ENCODE results near the gene NUP62CL.

Gene NUP62CL

GRCh38 chrX:107226757-107227156 lies 20.5 kb upstream of the NUP62CL start:
- H3K4me2 ChIP-seq (ENCODE audit: low read length): no peak overlapping the region
- no peaks in the 10 kb centered on the region for H3K27me3 ChIP-seq (ENCODE audit: insufficient read depth, low read length)
- H3K9me2 ChIP-seq (ENCODE audit: low read depth, low read length): no peaks in the 10 kb centered on the region
- H2AFZ ChIP-seq (ENCODE audit: low read length): no peak overlapping the region
- H3K36me3 ChIP-seq (ENCODE audit: insufficient read depth, low read length): no peaks in the 10 kb centered on the region
- no peak overlapping the region for H3K27ac ChIP-seq (ENCODE audit: low read depth, low read length, poor library complexity, severe bottlenecking)
- no peaks in the 10 kb centered on the region for H4K20me1 ChIP-seq (ENCODE audit: insufficient read depth, low read length)
- TF ChIP-seq, protein P1, sequence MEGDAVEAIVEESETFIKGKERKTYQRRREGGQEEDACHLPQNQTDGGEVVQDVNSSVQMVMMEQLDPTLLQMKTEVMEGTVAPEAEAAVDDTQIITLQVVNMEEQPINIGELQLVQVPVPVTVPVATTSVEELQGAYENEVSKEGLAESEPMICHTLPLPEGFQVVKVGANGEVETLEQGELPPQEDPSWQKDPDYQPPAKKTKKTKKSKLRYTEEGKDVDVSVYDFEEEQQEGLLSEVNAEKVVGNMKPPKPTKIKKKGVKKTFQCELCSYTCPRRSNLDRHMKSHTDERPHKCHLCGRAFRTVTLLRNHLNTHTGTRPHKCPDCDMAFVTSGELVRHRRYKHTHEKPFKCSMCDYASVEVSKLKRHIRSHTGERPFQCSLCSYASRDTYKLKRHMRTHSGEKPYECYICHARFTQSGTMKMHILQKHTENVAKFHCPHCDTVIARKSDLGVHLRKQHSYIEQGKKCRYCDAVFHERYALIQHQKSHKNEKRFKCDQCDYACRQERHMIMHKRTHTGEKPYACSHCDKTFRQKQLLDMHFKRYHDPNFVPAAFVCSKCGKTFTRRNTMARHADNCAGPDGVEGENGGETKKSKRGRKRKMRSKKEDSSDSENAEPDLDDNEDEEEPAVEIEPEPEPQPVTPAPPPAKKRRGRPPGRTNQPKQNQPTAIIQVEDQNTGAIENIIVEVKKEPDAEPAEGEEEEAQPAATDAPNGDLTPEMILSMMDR (IDR thresholded peaks at IDR 0.05; ENCODE audit: low read length): no peak
- TF ChIP-seq EZH2 (IDR thresholded peaks at IDR 0.05; ENCODE audit: borderline replicate concordance, low read length): no peak
- no peaks in the 10 kb centered on the region for H3K79me2 ChIP-seq (ENCODE audit: insufficient read depth, low read length)
- H3F3A ChIP-seq (ENCODE audit: insufficient read depth, low read length): no peaks in the 10 kb centered on the region
- H3K9me3 ChIP-seq (ENCODE audit: low read length): no peaks in the 10 kb centered on the region
- no peaks in the 10 kb centered on the region for H3K4me1 ChIP-seq (ENCODE audit: insufficient read depth, low read length, severe bottlenecking)
- no peak overlapping the region for H3K9ac ChIP-seq (ENCODE audit: low read length)
- H3K4me3 ChIP-seq (ENCODE audit: low read depth, low read length, poor library complexity, severe bottlenecking): no peak overlapping the region

GRCh38 chrX:107213477-107213876 lies 7.2 kb upstream of the NUP62CL start:
- H2AFZ ChIP-seq (ENCODE audit: low read length): no peak overlapping the region
- H3K4me2 ChIP-seq (ENCODE audit: low read length): no peak overlapping the region
- no peaks in the 10 kb centered on the region for H3F3A ChIP-seq (ENCODE audit: insufficient read depth, low read length)
- no peak overlapping the region for H3K9ac ChIP-seq (ENCODE audit: low read length)
- H3K4me3 ChIP-seq (ENCODE audit: low read depth, low read length, poor library complexity, severe bottlenecking): no peak overlapping the region
- H3K36me3 ChIP-seq (ENCODE audit: insufficient read depth, low read length): no peaks in the 10 kb centered on the region
- H3K79me2 ChIP-seq (ENCODE audit: insufficient read depth, low read length): no peaks in the 10 kb centered on the region
- H3K9me3 ChIP-seq (ENCODE audit: low read length): no peaks in the 10 kb centered on the region
- H4K20me1 ChIP-seq (ENCODE audit: insufficient read depth, low read length): no peaks in the 10 kb centered on the region
- no peaks in the 10 kb centered on the region for H3K27me3 ChIP-seq (ENCODE audit: insufficient read depth, low read length)
- H3K27ac ChIP-seq (ENCODE audit: low read depth, low read length, poor library complexity, severe bottlenecking): no peak overlapping the region
- TF ChIP-seq, protein P1 (IDR thresholded peaks at IDR 0.05; ENCODE audit: low read length): no peak
- TF ChIP-seq EZH2 (IDR thresholded peaks at IDR 0.05; ENCODE audit: borderline replicate concordance, low read length): no peak
- no peaks in the 10 kb centered on the region for H3K9me2 ChIP-seq (ENCODE audit: low read depth, low read length)
- no peaks in the 10 kb centered on the region for H3K4me1 ChIP-seq (ENCODE audit: insufficient read depth, low read length, severe bottlenecking)

GRCh38 chrX:107207943-107208342 lies 1.7 kb upstream of the NUP62CL start:
- Histone ChIP-seq H3K9me3 (ENCODE audit: low read length) (no peaks in the 10 kb centered on the region), H3K27me3 (ENCODE audit: insufficient read depth, low read length) (no peaks in the 10 kb centered on the region)

More at GRCh38 chrX:107207943-107208342, 1.7 kb upstream of the NUP62CL start:
- no peak overlapping the region for H2AFZ ChIP-seq (ENCODE audit: low read length)
- no peaks in the 10 kb centered on the region for H3K36me3 ChIP-seq (ENCODE audit: insufficient read depth, low read length)
- no peak overlapping the region for H3K9ac ChIP-seq (ENCODE audit: low read length)
- H3K79me2 ChIP-seq (ENCODE audit: insufficient read depth, low read length): no peaks in the 10 kb centered on the region
- no peaks in the 10 kb centered on the region for H3K9me2 ChIP-seq (ENCODE audit: low read depth, low read length)
- no peak overlapping the region for H3K4me2 ChIP-seq (ENCODE audit: low read length)
- no peak for TF ChIP-seq EZH2 (IDR thresholded peaks at IDR 0.05; ENCODE audit: borderline replicate concordance, low read length)
- TF ChIP-seq, protein P1 (IDR thresholded peaks at IDR 0.05; ENCODE audit: low read length): no peak
- no peaks in the 10 kb centered on the region for H3F3A ChIP-seq (ENCODE audit: insufficient read depth, low read length)
- no peaks in the 10 kb centered on the region for H4K20me1 ChIP-seq (ENCODE audit: insufficient read depth, low read length)
- H3K4me3 ChIP-seq (ENCODE audit: low read depth, low read length, poor library complexity, severe bottlenecking): no peak overlapping the region
- no peak overlapping the region for H3K27ac ChIP-seq (ENCODE audit: low read depth, low read length, poor library complexity, severe bottlenecking)
- no peaks in the 10 kb centered on the region for H3K4me1 ChIP-seq (ENCODE audit: insufficient read depth, low read length, severe bottlenecking)
